ENCODE data around the gene TUBB.

GRCh38 chr6:30719356-30719755, 796 bp upstream of the TUBB start:
- TF ChIP-seq CTCF (conservative IDR thresholded peaks at IDR 0.05; ENCODE audit: low read depth, low read length), result no peak
- no peak for TF ChIP-seq CEBPB (IDR thresholded peaks at IDR 0.05; ENCODE audit: low read depth, low read length)
- no peak for TF ChIP-seq MXI1 (IDR thresholded peaks at IDR 0.05; ENCODE audit: borderline replicate concordance, low read depth, low read length)
- no peak for TF ChIP-seq POLR2A (IDR thresholded peaks at IDR 0.05; ENCODE audit: low read depth, low read length)
- TF ChIP-seq ELK1 (IDR thresholded peaks at IDR 0.05; ENCODE audit: borderline replicate concordance, low read depth, low read length), result no peak
- TF ChIP-seq FOS (IDR thresholded peaks at IDR 0.05; ENCODE audit: low read depth, low read length), result no peak
- TF ChIP-seq MAFK (IDR thresholded peaks at IDR 0.05; ENCODE audit: low read depth, low read length), result no peak
- no peak for TF ChIP-seq RAD21 (IDR thresholded peaks at IDR 0.05; ENCODE audit: low read length)
- no peak for TF ChIP-seq CHD1 (IDR thresholded peaks at IDR 0.05; ENCODE audit: low read depth, low read length)
